Liver (tissue), 9 donors: ENCODE measurements around the gene HVCN1. TPM values are rescaled to one million over a fixed set of nuclear protein-coding genes. Genes with fewer than 3 reads are reported as not detected.

ENCODE experiments used
- DNase-seq: peaks from one replicate; pipeline ENCODE4 v3.0.0-alpha.2; 2017; ENCODE audit warnings: low spot score
- H3K27ac ChIP-seq, 2 donors: one replicate each; pipeline ENCODE4 v1.7.0; 2013; ENCODE audit warnings: inconsistent platforms in 2 of 2, low read length in 2 of 2, control low read depth in 1 of 2, low read depth in 1 of 2, mild to moderate bottlenecking in 1 of 2
- H3K27me3 ChIP-seq, 4 donors: one replicate each; pipeline versions ENCODE4 v1.6.1 to v1.7.0; 2013; ENCODE audit warnings: low read length in 3 of 4, inconsistent platforms in 1 of 4, mild to moderate bottlenecking in 1 of 4, moderate library complexity in 1 of 4; ENCODE audit not compliant: control insufficient read depth in 4 of 4, insufficient read depth in 4 of 4
- H3K36me3 ChIP-seq, 4 donors: one replicate each; pipeline versions ENCODE4 v1.6.1 to v1.7.0; 2013; ENCODE audit warnings: low read length in 3 of 4, mild to moderate bottlenecking in 3 of 4, low read depth in 1 of 4, moderate library complexity in 1 of 4; ENCODE audit not compliant: control insufficient read depth in 4 of 4, insufficient read depth in 3 of 4
- H3K4me1 ChIP-seq, 4 donors: one replicate each; pipeline versions ENCODE4 v1.6.1 to v1.7.0; 2013; ENCODE audit warnings: low read length in 3 of 4, mild to moderate bottlenecking in 3 of 4, moderate library complexity in 1 of 4; ENCODE audit not compliant: control insufficient read depth in 4 of 4, insufficient read depth in 4 of 4
- H3K4me3 ChIP-seq, 3 donors: one replicate each; pipeline versions ENCODE4 v1.6.1 to v1.7.0; 2013; ENCODE audit warnings: low read length in 3 of 3, control low read depth in 1 of 3, low read depth in 1 of 3, mild to moderate bottlenecking in 1 of 3
- H3K9ac ChIP-seq, 2 donors: one replicate each; pipeline ENCODE4 v1.7.0; 2013; ENCODE audit warnings: low read length in 2 of 2, mild to moderate bottlenecking in 2 of 2, moderate library complexity in 2 of 2, control low read depth in 1 of 2, low read depth in 1 of 2
- H3K9me3 ChIP-seq, 4 donors: one replicate each; pipeline versions ENCODE4 v1.6.1 to v1.7.0; 2013; ENCODE audit warnings: low read length in 3 of 4; ENCODE audit not compliant: control insufficient read depth in 4 of 4
- EGR1 ChIP-seq, 2 donors: IDR thresholded peaks; 2 replicates each; pipeline ENCODE4 v1.6.1; 2016 to 2018; ENCODE audit warnings: antibody characterized with exemption in 2 of 2, low read depth in 2 of 2
- FOXA1 ChIP-seq: IDR thresholded peaks from 2 replicates; pipeline ENCODE4 v1.6.1; 2016; ENCODE audit warnings: antibody characterized with exemption
- FOXA2 ChIP-seq: IDR thresholded peaks from 2 replicates; pipeline ENCODE4 v1.6.1; 2016; ENCODE audit warnings: antibody characterized with exemption
- HNF4A ChIP-seq, 2 donors: conservative IDR thresholded peaks; 2 replicates each; pipeline ENCODE4 v1.6.1; 2016; ENCODE audit warnings: antibody characterized with exemption in 2 of 2, mild to moderate bottlenecking in 2 of 2
- HNF4G ChIP-seq: IDR thresholded peaks from 2 replicates; pipeline ENCODE4 v1.6.1; 2016; ENCODE audit warnings: antibody characterized with exemption
- JUND ChIP-seq, 2 donors: IDR thresholded peaks; 2 replicates each; pipeline ENCODE4 v1.6.1; 2016; ENCODE audit warnings: antibody characterized with exemption in 2 of 2
- RXRA ChIP-seq, 2 donors: IDR thresholded peaks; 2 replicates each; pipeline ENCODE4 v1.6.1; 2017 to 2018; ENCODE audit warnings: antibody characterized with exemption in 2 of 2, mild to moderate bottlenecking in 1 of 2
- SP1 ChIP-seq: IDR thresholded peaks from 2 replicates; pipeline ENCODE4 v1.6.1; 2018; ENCODE audit warnings: antibody characterized with exemption, mild to moderate bottlenecking
- TAF1 ChIP-seq: conservative IDR thresholded peaks from 2 replicates; pipeline ENCODE4 v1.6.1; 2016; ENCODE audit warnings: antibody characterized with exemption, mild to moderate bottlenecking
- YY1 ChIP-seq: IDR thresholded peaks from 2 replicates; pipeline ENCODE4 v1.6.1; 2016; ENCODE audit warnings: antibody characterized with exemption, mild to moderate bottlenecking
- WGBS: extraction: QIAGEN DNeasy Blood & Tissue Kit; methylation state at CpG from one replicate; pipeline ENCODE4 v1.1.7; 2013; 5-methylcytosine and 5-hydroxymethylcytosine counted together
- polyA plus RNA-seq, 2 donors: library from polyadenylated mRNA; stranded (reverse) in 1 of 2; unstranded in 1 of 2; fragments of 200-250 nt in 1 of 2; fragments of >200 nt in 1 of 2; fragmentation: Nextera tagmentation in 1 of 2; extraction: Ambion mirVana in 1 of 2; gene quantifications; one replicate each; pipeline versions ENCODE4 v1.2.1 to v1.2.3, GENCODE V29; 2013 to 2015
- total RNA-seq, 2 donors: library from RNA; depleted of rRNA; stranded (reverse); fragments of >200 nt; gene quantifications; one replicate each; pipeline ENCODE4 v1.2.3, GENCODE V29; 2014
- TF ChIP-seq, protein P1 (sequence below): IDR thresholded peaks from 2 replicates; pipeline ENCODE4 v1.6.1; 2016; ENCODE audit warnings: antibody characterized with exemption
- TF ChIP-seq, protein P2 (sequence below): IDR thresholded peaks from 2 replicates; pipeline ENCODE4 v1.6.1; 2016; ENCODE audit warnings: antibody characterized with exemption
- TF ChIP-seq, protein P3 (sequence below): IDR thresholded peaks from 2 replicates; pipeline ENCODE4 v1.6.1; 2016; ENCODE audit warnings: antibody characterized with exemption
- TF ChIP-seq, protein P4 (sequence below): fragments of 150-350 bp; IDR thresholded peaks from 2 replicates; pipeline ENCODE4 v1.5.1; 2017; ENCODE audit warnings: improper control_type of control experiment, low read depth, low read length; ENCODE audit not compliant: missing input control
- TF ChIP-seq, protein P5 (sequence below): IDR thresholded peaks from 2 replicates; pipeline ENCODE4 v1.6.1; 2016; ENCODE audit warnings: antibody characterized with exemption, mild to moderate bottlenecking
- donor health status: healthy.
- donor health status: healthy.
- donor health status: healthy.
- donor health status: healthy.
- donor health status: healthy.

Gene HVCN1
- total and polyA plus RNA-seq, 4 donors: 1.8 to 5.4 (median 2.5) TPM

DNA sequence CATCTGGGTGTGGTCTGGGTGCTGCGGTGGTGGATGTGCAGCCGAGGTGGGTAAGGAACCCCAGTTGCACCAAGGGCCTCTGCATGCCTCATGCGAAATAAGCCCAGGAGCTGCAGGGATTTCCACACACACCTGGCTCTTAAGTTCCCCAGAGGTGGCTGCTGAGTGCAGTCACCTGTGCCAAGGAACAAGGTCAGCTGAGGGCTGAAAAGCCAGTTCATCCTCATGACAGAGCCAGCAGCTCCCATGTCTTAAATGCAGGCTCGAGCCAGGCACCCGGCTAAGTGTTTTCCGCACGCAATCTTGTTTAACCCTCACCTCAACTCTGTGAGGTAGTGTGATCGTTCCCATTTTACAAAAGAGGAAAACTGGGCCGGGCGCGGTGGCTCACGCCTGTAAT lies 9.7 kb downstream of the HVCN1 start:
- Histone ChIP-seq H3K4me1 (peaks cover 0 to 4% (median 1%) of the 10 kb centered on the region in 4 donors), H3K27me3 (no peaks in the 10 kb centered on the region), H3K9me3 (no peaks in the 10 kb centered on the region), H3K36me3 (no peaks in the 10 kb centered on the region), H3K27ac (no peak overlapping the region), H3K9ac (no peak overlapping the region), H3K4me3 (no peak overlapping the region)
- TF ChIP-seq HNF4A (conservative IDR thresholded peaks at IDR 0.05) (no peak), SP1 (no peak), RXRA (IDR thresholded peaks at IDR 0.05) (no peak), FOXA2 (no peak), TAF1 (no peak), EGR1 (IDR thresholded peaks at IDR 0.05; ENCODE audit: low read depth in 2 of 2) (no peak)
- TF ChIP-seq, protein P1, sequence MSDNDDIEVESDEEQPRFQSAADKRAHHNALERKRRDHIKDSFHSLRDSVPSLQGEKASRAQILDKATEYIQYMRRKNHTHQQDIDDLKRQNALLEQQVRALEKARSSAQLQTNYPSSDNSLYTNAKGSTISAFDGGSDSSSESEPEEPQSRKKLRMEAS: no peak
- DNase-seq: no peak
- 97% methylated on average over 12 of the region's 12 CpGs for WGBS

DNA sequence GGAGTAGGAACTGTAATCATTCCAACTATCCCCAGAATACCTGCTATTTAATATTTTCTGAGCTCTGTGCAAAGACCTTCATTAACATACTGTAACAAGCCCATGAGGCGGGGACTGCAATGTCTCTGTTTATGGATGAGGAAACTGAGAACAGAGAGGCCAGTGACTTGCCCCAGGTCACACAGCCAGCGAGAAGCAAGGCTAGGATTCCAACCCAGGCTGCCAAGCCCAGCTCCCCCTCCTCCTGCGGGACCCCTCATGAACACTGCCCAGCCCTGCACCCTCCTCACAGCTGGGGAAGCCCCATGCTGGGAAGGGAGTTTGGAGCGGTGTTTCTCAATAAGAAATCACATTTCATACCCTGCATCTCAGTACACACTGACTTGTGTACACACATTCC lies 10.9 kb downstream of the HVCN1 start:
- 89% methylated on average over 4 of the region's 4 CpGs for WGBS
- Histone ChIP-seq H3K36me3 (no peaks in the 10 kb centered on the region), H3K27ac (no peak overlapping the region), H3K4me1 (peaks cover 0 to 7% (median 3%) of the 10 kb centered on the region in 4 donors), H3K4me3 (no peak overlapping the region), H3K9ac (no peak overlapping the region), H3K27me3 (no peaks in the 10 kb centered on the region), H3K9me3 (no peaks in the 10 kb centered on the region)
- no peak for DNase-seq
- TF ChIP-seq JUND (IDR thresholded peaks at IDR 0.05): no peak
- TF ChIP-seq, protein P2, sequence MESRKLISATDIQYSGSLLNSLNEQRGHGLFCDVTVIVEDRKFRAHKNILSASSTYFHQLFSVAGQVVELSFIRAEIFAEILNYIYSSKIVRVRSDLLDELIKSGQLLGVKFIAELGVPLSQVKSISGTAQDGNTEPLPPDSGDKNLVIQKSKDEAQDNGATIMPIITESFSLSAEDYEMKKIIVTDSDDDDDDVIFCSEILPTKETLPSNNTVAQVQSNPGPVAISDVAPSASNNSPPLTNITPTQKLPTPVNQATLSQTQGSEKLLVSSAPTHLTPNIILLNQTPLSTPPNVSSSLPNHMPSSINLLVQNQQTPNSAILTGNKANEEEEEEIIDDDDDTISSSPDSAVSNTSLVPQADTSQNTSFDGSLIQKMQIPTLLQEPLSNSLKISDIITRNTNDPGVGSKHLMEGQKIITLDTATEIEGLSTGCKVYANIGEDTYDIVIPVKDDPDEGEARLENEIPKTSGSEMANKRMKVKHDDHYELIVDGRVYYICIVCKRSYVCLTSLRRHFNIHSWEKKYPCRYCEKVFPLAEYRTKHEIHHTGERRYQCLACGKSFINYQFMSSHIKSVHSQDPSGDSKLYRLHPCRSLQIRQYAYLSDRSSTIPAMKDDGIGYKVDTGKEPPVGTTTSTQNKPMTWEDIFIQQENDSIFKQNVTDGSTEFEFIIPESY: no peak
- no peak for TF ChIP-seq FOXA1
- TF ChIP-seq, protein P1: no peak
- no peak for TF ChIP-seq FOXA2
- TF ChIP-seq, protein P3, sequence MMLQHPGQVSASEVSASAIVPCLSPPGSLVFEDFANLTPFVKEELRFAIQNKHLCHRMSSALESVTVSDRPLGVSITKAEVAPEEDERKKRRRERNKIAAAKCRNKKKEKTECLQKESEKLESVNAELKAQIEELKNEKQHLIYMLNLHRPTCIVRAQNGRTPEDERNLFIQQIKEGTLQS: no peak
- no peak for TF ChIP-seq SP1
- TF ChIP-seq, protein P4, sequence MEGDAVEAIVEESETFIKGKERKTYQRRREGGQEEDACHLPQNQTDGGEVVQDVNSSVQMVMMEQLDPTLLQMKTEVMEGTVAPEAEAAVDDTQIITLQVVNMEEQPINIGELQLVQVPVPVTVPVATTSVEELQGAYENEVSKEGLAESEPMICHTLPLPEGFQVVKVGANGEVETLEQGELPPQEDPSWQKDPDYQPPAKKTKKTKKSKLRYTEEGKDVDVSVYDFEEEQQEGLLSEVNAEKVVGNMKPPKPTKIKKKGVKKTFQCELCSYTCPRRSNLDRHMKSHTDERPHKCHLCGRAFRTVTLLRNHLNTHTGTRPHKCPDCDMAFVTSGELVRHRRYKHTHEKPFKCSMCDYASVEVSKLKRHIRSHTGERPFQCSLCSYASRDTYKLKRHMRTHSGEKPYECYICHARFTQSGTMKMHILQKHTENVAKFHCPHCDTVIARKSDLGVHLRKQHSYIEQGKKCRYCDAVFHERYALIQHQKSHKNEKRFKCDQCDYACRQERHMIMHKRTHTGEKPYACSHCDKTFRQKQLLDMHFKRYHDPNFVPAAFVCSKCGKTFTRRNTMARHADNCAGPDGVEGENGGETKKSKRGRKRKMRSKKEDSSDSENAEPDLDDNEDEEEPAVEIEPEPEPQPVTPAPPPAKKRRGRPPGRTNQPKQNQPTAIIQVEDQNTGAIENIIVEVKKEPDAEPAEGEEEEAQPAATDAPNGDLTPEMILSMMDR: no peak
- TF ChIP-seq RXRA (IDR thresholded peaks at IDR 0.05): no peak
- TF ChIP-seq YY1: no peak
- TF ChIP-seq HNF4A (conservative IDR thresholded peaks at IDR 0.05): no peak

DNA sequence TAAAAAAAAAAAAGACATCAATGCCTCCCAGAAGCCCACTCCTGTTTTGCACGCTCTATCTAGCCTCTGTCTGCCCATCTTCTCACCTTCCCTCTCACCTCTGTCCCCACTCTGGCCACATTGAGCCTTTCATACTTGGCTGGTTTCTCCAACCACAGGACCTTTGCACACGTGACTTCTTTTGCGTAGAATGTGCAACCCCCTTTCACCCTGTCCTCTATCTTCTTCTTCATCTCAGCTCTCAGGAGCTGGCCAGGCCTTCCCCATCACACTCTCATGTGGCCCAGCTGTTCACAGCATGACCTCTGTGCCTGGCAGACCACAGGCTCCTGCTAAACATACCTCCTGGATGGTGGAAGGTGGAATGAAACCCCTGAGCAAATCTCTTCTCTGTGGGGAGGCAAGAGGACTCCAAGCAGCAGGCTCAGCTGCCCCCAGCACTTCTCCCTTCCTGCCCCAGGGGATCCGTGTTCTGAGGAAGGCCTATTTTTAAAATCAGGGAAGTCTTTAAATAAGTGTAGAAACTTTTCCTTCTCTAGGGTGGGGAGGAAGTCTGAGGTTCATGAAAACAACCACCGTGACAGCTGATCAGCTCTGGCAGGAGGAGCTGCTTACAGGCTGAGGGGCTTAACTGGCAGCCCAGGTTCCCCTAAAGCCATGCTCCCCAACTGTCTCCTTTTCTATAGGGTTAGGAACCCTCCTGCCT lies 11.6 kb downstream of the HVCN1 start:
- Histone ChIP-seq H3K27me3 (no peaks in the 10 kb centered on the region), H3K4me3 (no peak overlapping the region), H3K4me1 (peaks cover 0 to 7% (median 3%) of the 10 kb centered on the region in 4 donors), H3K9ac (no peak overlapping the region), H3K27ac (no peak overlapping the region), H3K9me3 (no peaks in the 10 kb centered on the region), H3K36me3 (no peaks in the 10 kb centered on the region)
- DNase-seq: no peak
- 77% methylated on average over 5 of the region's 5 CpGs for WGBS
- TF ChIP-seq, protein P5, sequence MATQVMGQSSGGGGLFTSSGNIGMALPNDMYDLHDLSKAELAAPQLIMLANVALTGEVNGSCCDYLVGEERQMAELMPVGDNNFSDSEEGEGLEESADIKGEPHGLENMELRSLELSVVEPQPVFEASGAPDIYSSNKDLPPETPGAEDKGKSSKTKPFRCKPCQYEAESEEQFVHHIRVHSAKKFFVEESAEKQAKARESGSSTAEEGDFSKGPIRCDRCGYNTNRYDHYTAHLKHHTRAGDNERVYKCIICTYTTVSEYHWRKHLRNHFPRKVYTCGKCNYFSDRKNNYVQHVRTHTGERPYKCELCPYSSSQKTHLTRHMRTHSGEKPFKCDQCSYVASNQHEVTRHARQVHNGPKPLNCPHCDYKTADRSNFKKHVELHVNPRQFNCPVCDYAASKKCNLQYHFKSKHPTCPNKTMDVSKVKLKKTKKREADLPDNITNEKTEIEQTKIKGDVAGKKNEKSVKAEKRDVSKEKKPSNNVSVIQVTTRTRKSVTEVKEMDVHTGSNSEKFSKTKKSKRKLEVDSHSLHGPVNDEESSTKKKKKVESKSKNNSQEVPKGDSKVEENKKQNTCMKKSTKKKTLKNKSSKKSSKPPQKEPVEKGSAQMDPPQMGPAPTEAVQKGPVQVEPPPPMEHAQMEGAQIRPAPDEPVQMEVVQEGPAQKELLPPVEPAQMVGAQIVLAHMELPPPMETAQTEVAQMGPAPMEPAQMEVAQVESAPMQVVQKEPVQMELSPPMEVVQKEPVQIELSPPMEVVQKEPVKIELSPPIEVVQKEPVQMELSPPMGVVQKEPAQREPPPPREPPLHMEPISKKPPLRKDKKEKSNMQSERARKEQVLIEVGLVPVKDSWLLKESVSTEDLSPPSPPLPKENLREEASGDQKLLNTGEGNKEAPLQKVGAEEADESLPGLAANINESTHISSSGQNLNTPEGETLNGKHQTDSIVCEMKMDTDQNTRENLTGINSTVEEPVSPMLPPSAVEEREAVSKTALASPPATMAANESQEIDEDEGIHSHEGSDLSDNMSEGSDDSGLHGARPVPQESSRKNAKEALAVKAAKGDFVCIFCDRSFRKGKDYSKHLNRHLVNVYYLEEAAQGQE: no peak
- TF ChIP-seq SP1: no peak
- TF ChIP-seq, protein P2: no peak
- no peak for TF ChIP-seq HNF4G
- TF ChIP-seq EGR1 (IDR thresholded peaks at IDR 0.05; ENCODE audit: low read depth in 2 of 2): no peak
